ENCODE measurements around the gene CCDC90B.

CCDC90B gene

GRCh38 chr11:83222499-83222898 lies 63.7 kb downstream of the CCDC90B start:
- no peak for DNase-seq

GRCh38 chr11:83221694-83222093 lies 64.5 kb downstream of the CCDC90B start:
- DNase-seq = no peak

DNA sequence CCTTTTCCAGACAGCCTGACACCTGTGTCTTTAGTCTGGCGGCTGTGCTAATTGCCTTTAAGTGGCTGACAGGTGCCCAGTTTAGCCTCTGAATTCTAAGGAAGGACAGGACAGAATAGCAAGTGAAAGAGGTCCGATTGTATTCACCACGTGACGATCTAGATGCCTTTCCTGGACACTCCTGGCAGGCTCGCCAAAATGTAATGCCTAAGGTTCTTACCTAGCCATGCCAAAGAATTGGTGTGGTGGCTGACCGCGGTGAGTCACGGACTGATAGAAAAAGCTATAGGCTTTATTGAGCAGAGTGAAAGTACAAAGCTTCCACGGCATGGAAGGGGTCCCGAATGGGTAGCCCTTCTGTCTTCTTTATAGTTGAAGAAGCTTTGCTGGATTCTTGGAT lies 65.9 kb downstream of the CCDC90B start:
- DNase-seq = no peak

DNA sequence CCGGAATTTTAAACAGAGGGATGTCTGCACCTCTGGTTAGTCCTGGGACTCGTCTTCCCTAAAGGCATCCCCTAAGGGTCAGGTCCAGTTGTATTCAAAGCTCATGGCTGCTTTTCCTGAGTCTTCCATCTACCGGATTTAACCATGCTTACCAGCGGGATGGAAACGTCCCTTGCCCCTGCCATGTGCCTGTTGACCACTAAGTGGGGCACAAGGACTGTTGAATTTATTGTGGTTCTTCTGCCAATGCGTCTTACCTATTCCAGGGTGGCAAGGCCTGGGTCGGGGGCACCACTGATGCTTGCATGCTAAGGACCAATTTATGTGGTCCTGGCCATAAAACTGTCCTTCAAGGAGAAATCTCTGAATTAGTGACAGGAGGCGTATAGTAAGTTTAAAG lies 67.1 kb downstream of the CCDC90B start:
- no peak for DNase-seq

Data from activated CD4-positive, alpha-beta T cell treated with anti-CD3 and anti-CD28 coated beads, Interleukin-2, amount 50 U/mL, for 4 hours (primary cell).